ENCODE measurements around the gene ANKRD13B.
"Not testable (repeated sequence)": the region's sequence is repeated elsewhere in the genome, so short reads cannot be mapped to it uniquely, and the experiment has no call there.

ANKRD13B gene

DNA sequence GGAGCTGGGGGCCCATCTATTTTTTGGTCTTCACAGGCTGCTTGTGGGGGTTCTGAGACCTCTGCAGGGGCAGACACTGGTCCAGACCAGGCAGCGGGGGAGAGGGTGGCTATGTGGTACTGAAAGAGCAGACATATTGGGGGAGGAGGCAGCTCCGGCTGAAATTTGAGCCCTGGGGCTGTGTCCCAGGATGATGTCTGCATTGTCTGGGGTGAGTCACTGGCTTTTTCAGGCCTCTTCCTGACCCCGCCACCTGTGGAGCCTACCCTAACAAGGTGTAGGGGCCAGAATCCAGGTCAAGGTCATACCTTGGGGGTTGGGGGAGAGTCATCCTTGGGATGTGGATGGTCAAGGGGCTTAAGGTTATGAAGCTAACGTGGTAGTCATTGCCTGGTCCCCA, 27.3 kb downstream of the ANKRD13B start:
- DNase-seq = no peak

DNA sequence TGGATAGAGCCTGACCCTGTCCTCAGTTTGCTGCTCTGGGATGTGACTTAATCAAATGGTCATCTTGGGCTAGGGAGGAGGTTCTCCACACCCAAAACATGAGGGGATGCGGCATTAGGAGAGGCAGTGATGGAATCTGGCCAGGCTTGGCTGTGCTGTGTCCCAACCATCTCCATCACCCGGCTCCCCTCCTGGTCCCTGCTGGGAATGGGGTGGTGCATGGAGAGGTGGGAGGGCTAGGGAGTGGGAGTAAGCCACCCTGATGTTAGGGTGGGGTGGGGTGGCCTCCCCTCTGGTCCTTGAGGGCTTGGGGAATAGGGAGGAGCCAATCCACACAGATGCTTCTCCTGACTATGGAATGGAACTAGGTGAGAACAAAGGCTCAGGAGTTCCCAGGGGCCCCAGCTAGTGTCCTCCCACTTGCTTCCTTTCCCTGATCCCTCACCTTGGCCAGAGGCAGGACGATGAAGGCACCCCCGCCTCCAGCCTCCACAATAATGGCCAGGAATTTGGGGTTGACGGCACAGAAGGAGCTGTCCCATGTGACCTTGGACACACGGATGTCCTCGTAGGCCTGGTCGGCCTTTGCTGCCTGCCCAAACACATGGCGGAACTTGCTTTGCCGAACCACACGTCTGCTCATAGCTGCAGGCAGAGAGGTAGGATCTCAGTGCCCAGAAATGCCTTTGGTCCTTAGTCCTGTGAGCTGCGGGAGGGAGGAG, 28.0 kb downstream of the ANKRD13B start:
- DNase-seq = no peak

- DNase-seq = no peak
Measured at GRCh38 chr17:29621751-29622194, 28.8 kb downstream of the ANKRD13B start.

DNA sequence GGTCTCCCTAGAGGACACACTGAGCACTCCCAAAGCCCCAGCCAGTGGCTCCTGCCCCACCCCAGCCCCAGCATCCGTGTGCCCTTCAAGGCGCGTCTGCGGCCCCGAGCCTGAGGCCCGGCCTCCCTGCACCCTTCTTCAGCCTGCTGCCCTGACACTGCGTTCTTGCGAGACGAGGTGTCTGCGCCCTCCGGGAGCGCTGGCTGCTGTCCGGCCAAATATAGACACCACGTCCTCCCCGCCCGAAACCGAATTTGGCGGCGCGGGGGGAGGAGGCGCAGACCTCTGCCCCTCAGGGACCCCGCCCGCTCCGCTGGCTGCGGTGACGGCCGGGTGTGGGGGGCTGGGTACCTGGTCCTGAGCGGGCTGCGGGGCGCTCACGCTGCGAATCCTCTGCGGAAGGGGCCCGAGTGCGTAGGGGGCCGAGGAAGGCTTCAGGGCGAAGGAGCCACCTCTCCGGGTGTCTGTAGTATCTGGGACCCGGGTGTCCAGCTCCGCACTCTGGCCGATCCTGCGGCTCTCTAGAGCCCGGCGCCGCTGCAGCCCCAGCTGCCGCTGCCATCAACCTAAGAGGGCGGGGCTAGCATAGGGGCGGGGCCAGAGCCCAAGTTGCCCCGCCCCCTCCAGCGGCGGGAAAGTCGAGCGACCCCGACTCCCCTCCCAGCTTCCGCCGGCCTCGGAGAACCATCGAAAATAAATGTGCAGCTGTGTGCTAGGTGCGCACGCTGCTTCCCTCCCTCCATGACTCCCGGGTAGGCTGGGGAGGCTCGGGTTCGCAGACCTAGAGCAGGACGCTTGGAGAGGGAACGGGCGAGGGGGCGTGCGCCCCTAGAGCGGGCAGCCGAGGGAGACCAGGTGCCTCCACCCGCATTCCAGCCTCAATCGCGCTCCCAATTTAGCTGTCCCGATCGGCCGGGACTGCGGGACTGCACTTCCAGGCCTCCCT, 29.7 kb downstream of the ANKRD13B start, which contains the start of gene CORO6:
TSS of gene CORO6 (minus strand) at position 576 of the 946 bp plus-strand sequence. CDS start 1,491 bp downstream, outside the sequence.
- DNase-seq = peak; percentile 7

DNA sequence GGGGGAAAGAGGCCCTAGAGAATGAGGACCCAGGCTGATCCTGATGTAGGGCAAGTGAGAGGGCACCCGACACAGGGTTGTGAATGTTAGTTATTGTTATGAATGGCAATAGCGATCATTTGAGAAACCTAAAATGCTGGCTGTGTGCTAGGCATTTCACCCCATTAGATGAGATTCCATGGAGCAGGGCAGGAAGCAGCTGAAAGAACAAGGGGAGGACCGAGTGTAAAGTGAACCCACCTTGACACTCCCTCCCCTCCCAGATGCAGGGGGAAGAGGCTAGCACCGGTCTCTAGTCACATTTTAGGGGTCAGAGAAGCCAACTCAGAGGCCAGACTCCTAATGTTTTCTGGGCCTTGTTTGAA, 30.3 kb downstream of the ANKRD13B start:
- DNase-seq = no peak

GRCh38 chr17:29624586-29624985, 31.7 kb downstream of the ANKRD13B start:
- no peak for DNase-seq

GRCh38 chr17:29625037-29625750, 32.3 kb downstream of the ANKRD13B start:
- no peak for DNase-seq

GRCh38 chr17:29627951-29628350, 35.0 kb downstream of the ANKRD13B start:
- no peak for DNase-seq

- no peak for DNase-seq
Measured at GRCh38 chr17:29628644-29629043, 35.7 kb downstream of the ANKRD13B start.

GRCh38 chr17:29629839-29630238, 36.9 kb downstream of the ANKRD13B start:
- no peak for DNase-seq

GRCh38 chr17:29630630-29631193, 37.8 kb downstream of the ANKRD13B start:
- DNase-seq = no peak

DNA sequence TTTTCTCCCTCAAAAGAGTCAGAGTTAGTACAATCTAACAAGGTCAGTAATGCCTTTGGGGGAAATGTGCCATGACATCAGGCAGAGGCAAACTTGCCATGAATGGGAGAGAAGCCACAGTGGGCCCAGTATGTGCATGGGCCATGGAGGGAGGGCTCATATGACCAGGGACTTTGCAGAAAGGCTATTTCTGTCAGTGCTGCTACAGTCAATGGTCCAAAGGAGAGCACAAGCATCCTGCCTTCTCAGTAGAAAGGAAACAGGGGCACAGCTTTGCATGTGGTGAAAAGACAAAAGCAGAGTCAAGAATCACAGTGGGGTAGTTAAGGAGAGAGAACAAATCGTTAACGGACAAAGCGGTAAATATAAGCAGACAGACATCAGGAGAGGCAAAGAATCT, 41.0 kb downstream of the ANKRD13B start:
- DNase-seq = no peak

GRCh38 chr17:29640413-29640812, 47.5 kb downstream of the ANKRD13B start:
- DNase-seq = no peak

- no peak for DNase-seq
Measured at GRCh38 chr17:29640981-29641642, 48.2 kb downstream of the ANKRD13B start.

DNA sequence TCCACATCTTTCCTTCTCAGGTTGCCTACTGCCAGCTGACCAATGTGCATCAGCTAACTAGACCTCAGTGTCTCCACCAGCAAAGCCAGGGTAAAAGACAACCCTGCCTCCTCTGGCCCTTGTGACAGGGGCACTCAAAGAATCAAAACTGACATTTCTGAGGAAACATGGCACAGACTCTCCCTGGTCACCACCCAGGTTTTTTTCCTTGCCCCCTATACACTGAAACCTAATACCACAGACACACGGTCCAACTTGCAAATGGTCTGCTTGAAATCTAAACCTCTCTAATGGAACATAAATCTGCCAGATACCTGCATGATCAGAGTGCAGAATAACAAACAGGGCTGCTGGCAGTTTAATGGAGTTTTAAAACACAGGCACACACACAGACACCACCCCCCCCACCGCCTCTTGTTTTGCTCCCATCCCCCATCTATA, 49.3 kb downstream of the ANKRD13B start:
- DNase-seq = no peak

- DNase-seq = no peak
Measured at GRCh38 chr17:29643817-29644160, 50.9 kb downstream of the ANKRD13B start.

- DNase-seq = no peak
Measured at GRCh38 chr17:29645515-29646051, 52.7 kb downstream of the ANKRD13B start.

DNA sequence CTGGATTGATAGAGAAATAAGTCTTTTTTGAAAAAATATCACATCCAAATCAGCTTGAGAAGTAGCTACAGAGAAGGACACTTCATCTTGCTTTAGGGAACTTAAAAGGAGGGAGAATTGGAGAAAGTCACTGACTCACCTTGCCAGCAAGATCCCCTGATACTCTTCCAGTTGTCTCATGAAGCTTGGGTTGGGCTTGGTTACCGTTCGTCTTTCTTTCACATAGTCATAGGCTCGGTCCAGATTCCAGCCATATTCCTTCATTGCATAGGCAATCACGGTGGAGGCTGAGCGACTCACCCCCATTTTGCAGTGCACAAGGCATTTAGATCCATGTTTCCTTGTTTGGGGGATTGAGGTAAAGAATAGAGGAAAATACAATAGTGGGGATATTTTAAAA, 55.1 kb downstream of the ANKRD13B start:
- no peak for DNase-seq

DNA sequence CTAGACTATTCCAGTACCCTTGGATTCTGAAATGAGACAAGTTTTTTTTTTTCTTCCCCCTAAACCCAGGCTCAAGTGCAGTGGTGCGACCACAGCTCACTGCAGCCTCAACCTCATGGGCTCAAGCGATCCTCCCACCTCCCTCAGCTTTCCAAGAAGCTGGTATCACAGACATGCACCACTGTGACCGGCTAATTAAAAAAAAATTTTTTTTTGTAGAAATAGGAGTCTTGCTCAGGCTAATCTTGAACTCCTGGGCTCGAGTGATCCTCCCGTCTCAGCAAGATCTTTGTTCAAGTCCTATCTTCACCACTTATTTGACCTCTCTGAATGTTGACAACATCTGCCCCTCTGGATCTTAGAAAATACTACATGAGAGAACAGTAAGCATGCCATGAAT, 56.4 kb downstream of the ANKRD13B start:
- no peak for DNase-seq

DNA sequence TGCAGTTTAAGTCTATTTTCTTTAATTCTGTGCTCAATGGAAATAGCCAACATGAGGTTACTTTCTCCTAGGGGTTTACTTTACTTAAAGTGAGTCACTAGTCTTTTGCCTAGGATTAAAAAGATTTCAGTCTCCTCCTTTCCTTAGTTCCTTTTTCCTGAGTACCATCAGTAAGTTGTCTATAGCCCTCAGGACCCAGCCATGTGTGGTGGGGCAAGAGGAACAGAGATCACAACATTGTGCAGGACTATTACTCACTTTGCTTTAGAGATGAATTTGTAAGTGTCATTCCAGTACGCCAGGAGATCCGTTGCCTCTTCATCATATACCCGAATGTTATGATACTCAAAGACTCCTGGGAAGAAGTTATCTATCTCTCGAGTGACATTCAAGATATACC, 57.5 kb downstream of the ANKRD13B start:
- no peak for DNase-seq

GRCh38 chr17:29651913-29652312, 59.0 kb downstream of the ANKRD13B start:
- DNase-seq = not testable (repeated sequence)

DNA sequence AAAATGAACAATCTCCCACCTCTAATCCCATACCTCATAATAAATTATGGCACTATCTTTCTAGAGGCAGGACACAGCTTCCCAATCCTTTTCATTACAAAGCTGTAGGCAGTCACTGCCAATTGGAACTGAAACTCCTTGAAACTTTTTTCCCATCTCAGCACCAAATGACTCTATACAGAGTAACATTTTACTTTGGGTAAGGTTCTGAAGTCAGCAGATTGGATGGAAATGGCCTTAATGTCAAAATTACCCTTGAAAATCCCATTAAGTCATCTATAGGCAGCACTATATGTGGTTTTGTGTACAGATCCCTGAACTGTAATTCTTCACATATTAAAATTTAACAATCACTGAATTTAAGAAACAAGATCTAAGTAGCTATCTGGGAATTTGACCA, 60.0 kb downstream of the ANKRD13B start:
- DNase-seq = no peak

All from NCI-H2029 (cell line).